Measurements from ENCODE around the gene EFNA2.
"Not testable (repeated sequence)": the region's sequence is repeated elsewhere in the genome, so short reads cannot be mapped to it uniquely, and the experiment has no call there.

EFNA2 gene

DNA sequence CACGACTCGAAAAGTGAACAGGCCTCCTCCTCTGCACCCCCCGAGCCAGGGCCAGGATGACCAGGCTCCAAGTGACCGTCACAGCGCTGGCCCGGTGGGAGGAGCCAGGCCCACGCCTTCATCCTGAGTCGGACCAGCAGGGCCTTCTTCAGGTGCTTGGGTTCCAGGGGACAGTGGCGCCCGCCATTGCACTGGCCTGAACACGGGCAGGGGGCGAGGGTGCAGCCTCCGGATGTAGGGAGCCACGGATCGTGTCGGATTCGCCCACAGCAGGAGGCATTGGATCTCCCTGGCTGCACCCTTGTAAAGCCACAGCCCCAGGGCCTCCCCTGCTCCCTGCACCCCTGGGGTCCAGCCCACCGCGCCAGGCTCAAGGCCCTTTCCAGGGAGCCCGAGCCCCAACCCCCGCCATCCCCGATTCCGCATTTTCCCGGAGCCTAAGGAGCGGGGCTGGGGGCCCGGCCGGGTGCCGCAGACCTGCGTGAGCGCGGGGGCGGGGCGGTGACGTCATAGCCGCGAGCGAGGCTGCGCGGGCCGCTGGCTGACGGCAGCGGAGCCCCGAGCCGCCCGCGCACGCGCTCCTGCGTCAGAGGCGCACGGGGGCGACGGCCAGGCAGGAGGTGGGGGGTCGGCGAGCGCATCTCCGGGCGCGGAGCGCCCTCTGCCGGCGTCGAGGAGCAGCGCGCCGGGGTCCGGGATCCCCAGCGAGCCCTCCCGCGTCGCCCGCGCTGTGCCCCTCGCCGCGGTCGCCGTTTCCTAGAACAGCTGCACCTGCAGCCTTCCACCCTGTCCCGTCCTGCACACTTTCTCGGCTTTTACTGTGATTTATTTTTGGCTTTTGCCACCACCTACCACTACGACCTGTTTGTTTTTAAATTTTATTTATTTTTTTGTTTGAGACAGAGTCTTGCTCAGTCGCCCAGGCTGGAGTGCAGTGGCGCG, 45.6 kb upstream of the EFNA2 start:
- H3K4me3 ChIP-seq (ENCODE audit: low read depth, low read length) = peak overlapping the region; percentile 45

GRCh38 chr19:1240925-1241324, 44.7 kb upstream of the EFNA2 start:
- no peak for TF ChIP-seq CTCF (IDR thresholded peaks at IDR 0.05; ENCODE audit: low read depth, low read length)
- H3K4me3 ChIP-seq (ENCODE audit: low read depth, low read length) = peak overlapping the region; percentile 73

More for the DNA sequence above, 45.6 kb upstream of the EFNA2 start:
- peak; percentile 63 for TF ChIP-seq CTCF (IDR thresholded peaks at IDR 0.05; ENCODE audit: low read depth, low read length)

- H3K4me3 ChIP-seq (ENCODE audit: low read depth, low read length) = peak within 1 kb of the TSS; percentile 73
Measured at GRCh38 chr19:1241417-1242095, 44.1 kb upstream of the EFNA2 start, which contains the start of gene ATP5F1D. TSS of gene ATP5F1D (plus strand) at chr19:1241751. CDS start at chr19:1241851, 100 bp downstream.

GRCh38 chr19:1243768-1244692, 41.6 kb upstream of the EFNA2 start:
- TF ChIP-seq CTCF (IDR thresholded peaks at IDR 0.05; ENCODE audit: low read depth, low read length) = peak; percentile 87
- no peak overlapping the region for H3K4me3 ChIP-seq (ENCODE audit: low read depth, low read length)

More at GRCh38 chr19:1241417-1242095, 44.1 kb upstream of the EFNA2 start, which contains the start of gene ATP5F1D:
- TF ChIP-seq CTCF (IDR thresholded peaks at IDR 0.05; ENCODE audit: low read depth, low read length) = no peak

- H3K4me3 ChIP-seq (ENCODE audit: low read depth, low read length) = no peak overlapping the region
- TF ChIP-seq CTCF (IDR thresholded peaks at IDR 0.05; ENCODE audit: low read depth, low read length) = no peak
Measured at GRCh38 chr19:1244693-1245451, 40.8 kb upstream of the EFNA2 start.

- no peak for TF ChIP-seq CTCF (IDR thresholded peaks at IDR 0.05; ENCODE audit: low read depth, low read length)
- H3K4me3 ChIP-seq (ENCODE audit: low read depth, low read length) = no peak overlapping the region
Measured at GRCh38 chr19:1245494-1246264, 40.0 kb upstream of the EFNA2 start.

DNA sequence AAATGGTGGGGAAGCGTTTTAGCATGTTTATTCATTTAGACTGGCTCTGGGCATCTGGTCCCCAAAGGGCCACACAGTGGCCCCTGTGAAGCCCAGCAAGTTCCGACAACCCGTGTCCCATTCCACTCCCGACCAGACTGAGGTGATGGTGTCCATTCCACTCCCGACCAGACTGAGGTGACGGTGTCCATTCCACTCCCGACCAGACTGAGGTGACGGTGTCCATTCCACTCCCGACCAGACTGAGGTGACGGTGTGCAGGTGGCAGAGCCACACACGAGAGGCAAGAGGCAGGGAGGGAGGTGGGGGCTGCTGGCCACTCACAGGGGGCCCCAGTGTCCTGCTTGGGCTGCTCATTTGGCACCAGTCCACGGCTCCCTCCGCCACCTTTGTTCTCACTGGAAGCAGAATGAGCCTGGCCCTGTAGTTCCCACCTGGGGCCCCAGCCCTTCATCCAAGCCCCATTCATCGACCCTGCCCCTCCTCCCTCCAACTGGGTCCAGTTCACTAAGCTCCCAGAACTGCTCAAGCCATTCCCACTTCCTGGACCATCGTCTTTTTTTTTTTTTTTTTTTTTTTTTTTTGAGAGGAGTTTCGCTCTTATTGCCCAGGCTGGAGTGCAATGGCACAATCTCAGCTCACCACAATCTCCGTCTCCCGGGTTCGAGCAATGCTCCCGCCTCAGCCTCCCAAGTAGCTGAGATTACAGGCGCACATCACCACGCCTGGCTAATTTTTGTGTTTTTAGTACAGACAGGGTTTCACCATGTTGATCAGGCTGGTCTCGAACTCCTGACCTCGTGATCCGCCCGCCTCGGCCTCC, 39.2 kb upstream of the EFNA2 start:
- H3K4me3 ChIP-seq (ENCODE audit: low read depth, low read length) = not testable (repeated sequence)
